Ovary (tissue), 3 donors: ENCODE results near the gene TMEFF2.

ENCODE experiments used
- CTCF ChIP-seq, 3 donors: fragments of 450-650 bp in 2 of 3; fragments of 200-600 bp in 1 of 3; IDR thresholded peaks; one replicate each; pipeline versions ENCODE4 v1.5.1 to v1.8.0; 2016 to 2022; ENCODE audit warnings: antibody characterized with exemption in 3 of 3, mild to moderate bottlenecking in 1 of 3
- EP300 ChIP-seq: sonication (generic); formaldehyde crosslinking; IDR thresholded peaks from one replicate; pipeline ENCODE4 v1.6.1; 2017; ENCODE audit warnings: antibody characterized with exemption
- POLR2A ChIP-seq: fragments of 450-650 bp; IDR thresholded peaks from one replicate; pipeline ENCODE4 v1.6.1; 2017; ENCODE audit warnings: antibody characterized with exemption, mild to moderate bottlenecking, moderate library complexity
- donor health status: DM: no; HTN: no; CAD: no.

GRCh38 chr2:191995285-191995684 lies 199.4 kb downstream of the TMEFF2 start:
- TF ChIP-seq CTCF (IDR thresholded peaks at IDR 0.05) (no peak), POLR2A (no peak), EP300 (no peak)
